A549 (cell line): ENCODE measurements around the gene FKBP6.
"Not testable (repeated sequence)": the region's sequence is repeated elsewhere in the genome, so short reads cannot be mapped to it uniquely, and the experiment has no call there.

Experiments used
- CEBPB ChIP-seq, 2 experiments: fragments of >200 bp in 1 of 2; sonication (Bioruptor Twin) in 1 of 2; formaldehyde crosslinking in 1 of 2; IDR thresholded peaks; 2 replicates each; pipeline ENCODE4 v1.6.1; 2012 to 2016
- EP300 ChIP-seq, 2 experiments: fragments of >200 bp; sonication (Bioruptor Twin); formaldehyde crosslinking; IDR thresholded peaks; 2 replicates in 1 of 2; 3 replicates in 1 of 2; pipeline ENCODE4 v1.6.1; 2016 to 2017
- HDAC2 ChIP-seq: fragments of 200-600 bp; sonication (generic); IDR thresholded peaks from 2 replicates; pipeline ENCODE4 v1.6.1; 2016
- POLR2A ChIP-seq: IDR thresholded peaks from 2 replicates; pipeline ENCODE4 v1.6.1; 2012; ENCODE audit warnings: mild to moderate bottlenecking, low read length
- TF ChIP-seq, protein P1 (sequence below): fragments of >200 bp; sonication (Bioruptor Twin); formaldehyde crosslinking; IDR thresholded peaks from 3 replicates; pipeline ENCODE4 v1.5.1; 2016
- TF ChIP-seq, protein P2 (sequence below): fragments of 450-650 bp; IDR thresholded peaks from 2 replicates; pipeline ENCODE4 v1.6.1; 2014; ENCODE audit warnings: antibody characterized with exemption

- not testable (repeated sequence) for TF ChIP-seq EP300 (IDR thresholded peaks at IDR 0.05); POLR2A; CEBPB (IDR thresholded peaks at IDR 0.05); HDAC2
- TF ChIP-seq, protein P1, sequence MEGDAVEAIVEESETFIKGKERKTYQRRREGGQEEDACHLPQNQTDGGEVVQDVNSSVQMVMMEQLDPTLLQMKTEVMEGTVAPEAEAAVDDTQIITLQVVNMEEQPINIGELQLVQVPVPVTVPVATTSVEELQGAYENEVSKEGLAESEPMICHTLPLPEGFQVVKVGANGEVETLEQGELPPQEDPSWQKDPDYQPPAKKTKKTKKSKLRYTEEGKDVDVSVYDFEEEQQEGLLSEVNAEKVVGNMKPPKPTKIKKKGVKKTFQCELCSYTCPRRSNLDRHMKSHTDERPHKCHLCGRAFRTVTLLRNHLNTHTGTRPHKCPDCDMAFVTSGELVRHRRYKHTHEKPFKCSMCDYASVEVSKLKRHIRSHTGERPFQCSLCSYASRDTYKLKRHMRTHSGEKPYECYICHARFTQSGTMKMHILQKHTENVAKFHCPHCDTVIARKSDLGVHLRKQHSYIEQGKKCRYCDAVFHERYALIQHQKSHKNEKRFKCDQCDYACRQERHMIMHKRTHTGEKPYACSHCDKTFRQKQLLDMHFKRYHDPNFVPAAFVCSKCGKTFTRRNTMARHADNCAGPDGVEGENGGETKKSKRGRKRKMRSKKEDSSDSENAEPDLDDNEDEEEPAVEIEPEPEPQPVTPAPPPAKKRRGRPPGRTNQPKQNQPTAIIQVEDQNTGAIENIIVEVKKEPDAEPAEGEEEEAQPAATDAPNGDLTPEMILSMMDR: not testable (repeated sequence)
- TF ChIP-seq, protein P2, sequence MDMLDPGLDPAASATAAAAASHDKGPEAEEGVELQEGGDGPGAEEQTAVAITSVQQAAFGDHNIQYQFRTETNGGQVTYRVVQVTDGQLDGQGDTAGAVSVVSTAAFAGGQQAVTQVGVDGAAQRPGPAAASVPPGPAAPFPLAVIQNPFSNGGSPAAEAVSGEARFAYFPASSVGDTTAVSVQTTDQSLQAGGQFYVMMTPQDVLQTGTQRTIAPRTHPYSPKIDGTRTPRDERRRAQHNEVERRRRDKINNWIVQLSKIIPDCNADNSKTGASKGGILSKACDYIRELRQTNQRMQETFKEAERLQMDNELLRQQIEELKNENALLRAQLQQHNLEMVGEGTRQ: not testable (repeated sequence)
These were observed 25.1 kb upstream of the FKBP6 start for GRCh38 chr7:73302846-73303245.
